SK-N-SH (cell line): ENCODE measurements around the gene STUB1. TPM values are rescaled to one million over a fixed set of nuclear protein-coding genes. Genes with fewer than 3 reads are reported as not detected.

Experiments used
- CTCF ChIA-PET: fragments of 300-600, 350-600 bp; formaldehyde crosslinking; extraction: SDS; loops from one replicate; lab custom pipeline; 2021; lab: Yijun Ruan, JAX
- POLR2A ChIA-PET: fragments of 350-600 bp; sonication (Branson Sonifier 250); formaldehyde crosslinking; extraction: SDS; loops from one replicate; lab custom pipeline; 2020; ENCODE audit warnings: antibody characterized with exemption, inconsistent platforms; lab: Yijun Ruan, JAX
- DNase-seq: peaks from one replicate; pipeline ENCODE4 v3.0.0; 2012
- H2AFZ ChIP-seq: fragments of 200-600 bp; sonication (generic); 2 replicates; pipeline ENCODE4 v1.8.1; 2016; ENCODE audit warnings: antibody characterized with exemption, mild to moderate bottlenecking, low read depth
- H3F3A ChIP-seq: fragments of 200-600 bp; sonication (generic); replicated peaks from 2 replicates; pipeline ENCODE3; 2016; ENCODE audit warnings: antibody characterized with exemption, mild to moderate bottlenecking; ENCODE audit not compliant: insufficient read depth
- H3K27ac ChIP-seq, 2 experiments: fragments of 200-500 bp in 1 of 2; fragments of 200-600 bp in 1 of 2; sonication (Bioruptor generic) in 1 of 2; sonication (generic), shearing (Covaris generic) in 1 of 2; 2 replicates each; pipeline versions ENCODE4 v1.5.1 to v1.6.1; 2014 to 2016; ENCODE audit warnings: low read depth in 2 of 2, inconsistent platforms in 1 of 2, low read length in 1 of 2, mild to moderate bottlenecking in 1 of 2, mixed read lengths in 1 of 2
- H3K27me3 ChIP-seq: fragments of 200-600 bp; sonication (generic), shearing (Covaris generic); 2 replicates; pipeline ENCODE4 v1.6.1; 2016; ENCODE audit warnings: mixed run types; ENCODE audit not compliant: insufficient read depth
- H3K36me3 ChIP-seq, 2 experiments: fragments of 200-500 bp in 1 of 2; fragments of 200-600 bp in 1 of 2; sonication (Bioruptor generic) in 1 of 2; sonication (generic) in 1 of 2; replicated peaks in 1 of 2; 2 replicates each; pipeline versions ENCODE3 to v1.5.1; 2014 to 2016; ENCODE audit warnings: low read length in 1 of 2, mild to moderate bottlenecking in 1 of 2; ENCODE audit not compliant: insufficient read depth in 2 of 2, control insufficient read depth in 1 of 2
- H3K4me1 ChIP-seq, 2 experiments: fragments of 200-500 bp in 1 of 2; fragments of 200-600 bp in 1 of 2; sonication (Bioruptor generic) in 1 of 2; sonication (generic), shearing (Covaris generic) in 1 of 2; 2 replicates each; pipeline versions ENCODE4 v1.5.1 to v1.6.1; 2014 to 2016; ENCODE audit warnings: low read depth in 1 of 2, low read length in 1 of 2, mixed run types in 1 of 2; ENCODE audit not compliant: insufficient read depth in 2 of 2, control insufficient read depth in 1 of 2
- H3K4me2 ChIP-seq: fragments of 200-600 bp; sonication (generic), shearing (Covaris generic); 2 replicates; pipeline ENCODE4 v1.6.1; 2017; ENCODE audit warnings: mixed run types
- H3K4me3 ChIP-seq, 2 experiments: fragments of 200-500 bp in 1 of 2; fragments of 200-600 bp in 1 of 2; sonication (Bioruptor generic) in 1 of 2; sonication (generic), shearing (Covaris generic) in 1 of 2; 2 replicates each; pipeline versions ENCODE4 v1.5.1 to v1.8.1; 2014 to 2016; ENCODE audit warnings: low read depth in 2 of 2, inconsistent platforms in 1 of 2, low read length in 1 of 2, mild to moderate bottlenecking in 1 of 2, mixed read lengths in 1 of 2, moderate library complexity in 1 of 2
- H3K79me2 ChIP-seq: fragments of 200-600 bp; sonication (generic); 2 replicates; pipeline ENCODE4 v1.8.1; 2017; ENCODE audit warnings: mild to moderate bottlenecking; ENCODE audit not compliant: insufficient read depth
- H3K9ac ChIP-seq: fragments of 200-600 bp; sonication (generic); 2 replicates; pipeline ENCODE4 v1.6.1; 2017; ENCODE audit warnings: mixed run types
- H3K9me2 ChIP-seq: fragments of 200-600 bp; sonication (generic); 2 replicates; pipeline ENCODE4 v1.6.1; 2017; ENCODE audit warnings: mixed run types
- H3K9me3 ChIP-seq: fragments of 200-600 bp; sonication (generic); 2 replicates; pipeline ENCODE4 v1.6.1; 2017; ENCODE audit warnings: mixed run types, mild to moderate bottlenecking, moderate library complexity
- H4K20me1 ChIP-seq: fragments of 200-600 bp; sonication (generic); 2 replicates; pipeline ENCODE4 v1.6.1; 2017; ENCODE audit warnings: mild to moderate bottlenecking, mixed run types; ENCODE audit not compliant: insufficient read depth
- FOXM1 ChIP-seq: IDR thresholded peaks from 2 replicates; pipeline ENCODE4 v1.4.0; 2012; ENCODE audit warnings: low read depth, mild to moderate bottlenecking
- GABPA ChIP-seq: IDR thresholded peaks from 2 replicates; pipeline ENCODE4 v1.4.0; 2012; ENCODE audit warnings: low read depth, mild to moderate bottlenecking
- NRF1 ChIP-seq: IDR thresholded peaks from 2 replicates; pipeline ENCODE4 v1.6.1; 2012; ENCODE audit warnings: low read depth, mild to moderate bottlenecking, low read length
- RAD21 ChIP-seq: IDR thresholded peaks from 2 replicates; pipeline ENCODE4 v1.6.1; 2012; ENCODE audit warnings: mild to moderate bottlenecking, low read length
- REST ChIP-seq: IDR thresholded peaks from 2 replicates; pipeline ENCODE4 v1.6.1; 2012; ENCODE audit warnings: mild to moderate bottlenecking, low read depth, low read length, moderate library complexity
- RXRA ChIP-seq: IDR thresholded peaks from 2 replicates; pipeline ENCODE4 v1.4.0; 2012; ENCODE audit warnings: low read depth, mild to moderate bottlenecking, borderline replicate concordance
- SIN3A ChIP-seq: IDR thresholded peaks from 2 replicates; pipeline ENCODE4 v1.6.1; 2012; ENCODE audit warnings: low read depth, mild to moderate bottlenecking, low read length, moderate library complexity, borderline replicate concordance
- TAF1 ChIP-seq: IDR thresholded peaks from 2 replicates; pipeline ENCODE4 v1.6.1; 2012; ENCODE audit warnings: low read depth, mild to moderate bottlenecking, low read length, moderate library complexity, borderline replicate concordance
- TCF12 ChIP-seq: IDR thresholded peaks from 2 replicates; pipeline ENCODE4 v1.4.0; 2012
- USF1 ChIP-seq: IDR thresholded peaks from 2 replicates; pipeline ENCODE4 v1.4.0; 2012; ENCODE audit warnings: low read depth, borderline replicate concordance
- YY1 ChIP-seq: IDR thresholded peaks from 2 replicates; pipeline ENCODE4 v1.4.0; 2012; ENCODE audit warnings: low read depth, mild to moderate bottlenecking
- WGBS: methylation state at CpG from one replicate; pipeline ENCODE4 v1.1.6; 2017; ENCODE audit warnings: low lambda C conversion rate; 5-methylcytosine and 5-hydroxymethylcytosine counted together
- polyA plus RNA-seq, 3 experiments: library from polyadenylated mRNA; depleted of rRNA; stranded (reverse); fragments of >200 nt; gene quantifications; 2 replicates each; pipeline ENCODE4 v1.2.3, GENCODE V29; 2012
- TF ChIP-seq, protein P1 (sequence below): IDR thresholded peaks from 2 replicates; pipeline ENCODE4 v1.4.0; 2012; ENCODE audit warnings: low read depth, borderline replicate concordance

STUB1 gene
- polyA plus RNA-seq, 1 of the 3 experiments (the other 2 are of a cell fraction): 323 TPM

DNA sequence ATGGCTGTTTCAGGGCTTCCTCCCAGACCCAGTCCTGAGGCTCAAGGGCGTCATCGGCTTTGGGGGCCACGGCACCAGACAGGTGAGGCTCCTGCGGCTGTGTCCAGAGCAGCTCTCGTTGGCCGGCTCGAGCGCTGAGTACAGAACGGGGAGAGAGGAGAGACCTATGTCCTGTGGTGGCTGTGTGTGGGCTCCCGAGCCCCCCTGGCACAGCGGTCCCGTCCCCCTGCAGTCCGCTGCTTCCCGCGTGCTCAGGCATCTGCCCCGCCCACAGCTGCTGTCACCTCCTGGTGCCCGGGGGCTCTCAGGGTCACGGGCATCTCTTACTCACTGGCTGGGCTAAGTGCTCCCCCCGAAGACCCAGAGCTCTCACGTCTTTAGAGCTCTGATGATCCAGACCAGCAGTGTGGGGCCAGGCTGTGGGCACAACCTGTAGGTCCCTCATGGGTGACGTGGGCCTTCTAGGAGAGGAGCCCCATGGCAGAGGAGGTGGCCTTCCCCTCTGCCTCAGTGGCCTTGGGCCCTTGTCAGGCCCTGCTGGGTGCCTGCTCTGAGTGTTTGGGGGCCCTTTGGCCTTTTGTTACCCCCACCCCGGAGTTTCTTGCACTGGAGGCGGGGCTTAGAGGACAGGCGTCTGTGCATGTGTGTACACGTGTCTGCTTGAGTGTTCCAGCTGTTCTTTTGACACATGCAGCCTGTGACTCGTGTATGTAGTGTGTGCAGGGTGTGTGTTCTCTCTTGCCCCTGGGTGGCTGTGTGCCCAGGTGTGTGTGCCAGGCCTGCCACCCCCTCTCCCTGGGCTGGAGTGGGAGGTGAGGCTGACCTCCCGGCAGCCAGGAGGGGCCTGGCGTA, 27.5 kb upstream of the STUB1 start:
- ChIA-PET POLR2A (interaction anchor here (1.3 to 2.0 kb wide), 2 partner anchors 8 to 10 kb away, joined by 4 to 13 read pairs; no protein-coding TSS in a partner anchor), CTCF (interaction anchor here (5.6 to 7.8 kb wide), 2 partner anchors 7 to 13 kb away, joined by 69 to 92 read pairs; partner anchors contain the start of gene RHOT2)
- Histone ChIP-seq H2AFZ (no peak overlapping the region), H3K4me1 (peaks cover 4 to 22% of the 10 kb centered on the region in 2 experiments; a peak in 2 of 4 replicates), H3K27me3 (no peaks in the 10 kb centered on the region), H3K9ac (no peak overlapping the region), H3K4me2 (no peak overlapping the region), H3K79me2 (peaks cover 19% of the 10 kb centered on the region; the same call in 1 of the 2 replicates), H3K27ac (no peak overlapping the region), H4K20me1 (no peaks in the 10 kb centered on the region), H3K9me2 (no peaks in the 10 kb centered on the region), H3K36me3 (peaks cover 0 to 35% of the 10 kb centered on the region in 2 experiments), H3F3A (peaks cover 5% of the 10 kb centered on the region), H3K4me3 (no peak overlapping the region), H3K9me3 (no peaks in the 10 kb centered on the region)
- TF ChIP-seq FOXM1: no peak
- no peak for TF ChIP-seq YY1
- no peak for TF ChIP-seq NRF1
- TF ChIP-seq SIN3A: no peak
- no peak for TF ChIP-seq TCF12
- no peak for TF ChIP-seq USF1
- no peak for TF ChIP-seq TAF1
- TF ChIP-seq GABPA: no peak
- no peak for TF ChIP-seq RAD21
- TF ChIP-seq REST: no peak
- TF ChIP-seq, protein P1, sequence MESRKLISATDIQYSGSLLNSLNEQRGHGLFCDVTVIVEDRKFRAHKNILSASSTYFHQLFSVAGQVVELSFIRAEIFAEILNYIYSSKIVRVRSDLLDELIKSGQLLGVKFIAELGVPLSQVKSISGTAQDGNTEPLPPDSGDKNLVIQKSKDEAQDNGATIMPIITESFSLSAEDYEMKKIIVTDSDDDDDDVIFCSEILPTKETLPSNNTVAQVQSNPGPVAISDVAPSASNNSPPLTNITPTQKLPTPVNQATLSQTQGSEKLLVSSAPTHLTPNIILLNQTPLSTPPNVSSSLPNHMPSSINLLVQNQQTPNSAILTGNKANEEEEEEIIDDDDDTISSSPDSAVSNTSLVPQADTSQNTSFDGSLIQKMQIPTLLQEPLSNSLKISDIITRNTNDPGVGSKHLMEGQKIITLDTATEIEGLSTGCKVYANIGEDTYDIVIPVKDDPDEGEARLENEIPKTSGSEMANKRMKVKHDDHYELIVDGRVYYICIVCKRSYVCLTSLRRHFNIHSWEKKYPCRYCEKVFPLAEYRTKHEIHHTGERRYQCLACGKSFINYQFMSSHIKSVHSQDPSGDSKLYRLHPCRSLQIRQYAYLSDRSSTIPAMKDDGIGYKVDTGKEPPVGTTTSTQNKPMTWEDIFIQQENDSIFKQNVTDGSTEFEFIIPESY: no peak
- no peak for TF ChIP-seq RXRA
- no peak for DNase-seq
- no CpG with 5 or more reads among the region's 28 CpGs for WGBS
